Measurements from ENCODE around the gene NOVA1.

- TF ChIP-seq CTCF (IDR thresholded peaks at IDR 0.05) (no peak), POLR2A (IDR thresholded peaks at IDR 0.05) (no peak)
Measured at GRCh38 chr14:26527095-26527494, 70.7 kb downstream of the NOVA1 start.

Measured in esophagus squamous epithelium (tissue), 4 donors.